Epidermal melanocyte (primary cell): Measurements from ENCODE around the gene MBD4.
"Not testable (repeated sequence)": the region's sequence is repeated elsewhere in the genome, so short reads cannot be mapped to it uniquely, and the experiment has no call there.

Source experiments
- DNase-seq: peaks from one replicate; pipeline ENCODE4 v3.0.0; 2011; ENCODE audit warnings: low spot score; ENCODE audit not compliant: insufficient read length

Gene MBD4

GRCh38 chr3:129384594-129385323 lies 55.0 kb downstream of the MBD4 start:
- DNase-seq, result no peak

GRCh38 chr3:129384103-129384502 lies 55.6 kb downstream of the MBD4 start:
- not testable (repeated sequence) for DNase-seq

GRCh38 chr3:129383292-129383860 lies 56.4 kb downstream of the MBD4 start:
- peak; percentile 71 for DNase-seq

GRCh38 chr3:129382366-129382765 lies 57.4 kb downstream of the MBD4 start:
- no peak for DNase-seq
